Osteocyte (in vitro differentiated cells): ENCODE results near the gene PTPRK. TPM values are rescaled to one million over a fixed set of nuclear protein-coding genes. Genes with fewer than 3 reads are reported as not detected.

Source experiments
- DNase-seq: peaks from one replicate; pipeline ENCODE4 v3.0.0; 2021; ENCODE audit warnings: mixed read lengths; ENCODE audit not compliant: unreplicated experiment; ENCODE audit errors: extremely low spot score
- H3K27ac Mint-ChIP-seq: one replicate; pipeline ENCODE4 v1.8.0; 2021; ENCODE audit warnings: mild to moderate bottlenecking, mixed read lengths; ENCODE audit not compliant: unreplicated experiment
- H3K27me3 Mint-ChIP-seq: one replicate; pipeline ENCODE4 v1.8.0; 2021; ENCODE audit warnings: mixed read lengths; ENCODE audit not compliant: unreplicated experiment
- H3K36me3 Mint-ChIP-seq: one replicate; pipeline ENCODE4 v1.8.0; 2021; ENCODE audit warnings: mixed read lengths; ENCODE audit not compliant: unreplicated experiment
- H3K4me1 Mint-ChIP-seq: one replicate; pipeline ENCODE4 v1.8.0; 2021; ENCODE audit warnings: mixed read lengths; ENCODE audit not compliant: unreplicated experiment
- H3K4me3 Mint-ChIP-seq: one replicate; pipeline ENCODE4 v1.8.0; 2021; ENCODE audit warnings: mild to moderate bottlenecking, moderate library complexity, mixed read lengths; ENCODE audit not compliant: unreplicated experiment
- H3K9me3 Mint-ChIP-seq: one replicate; pipeline ENCODE4 v1.8.0; 2021; ENCODE audit warnings: mixed read lengths; ENCODE audit not compliant: unreplicated experiment
- CTCF ChIP-seq: fragments of 200-600 bp; sonication (generic); IDR thresholded peaks from 2 replicates; pipeline ENCODE4 v1.5.0; 2021; ENCODE audit warnings: antibody characterized with exemption, mild to moderate bottlenecking, moderate library complexity
- total RNA-seq: library from RNA; stranded (reverse); gene quantifications from 2 replicates; pipeline ENCODE4 v1.2.1, GENCODE V29; 2021

Gene PTPRK
- total RNA-seq, 1 donor from 2014 or later, result 130 TPM

- Mint-ChIP-seq H3K27me3 (no peaks in the 10 kb centered on the region), H3K36me3 (peaks cover 3% of the 10 kb centered on the region), H3K4me1 (no peaks in the 10 kb centered on the region), H3K27ac (no peak overlapping the region), H3K9me3 (peaks cover 10% of the 10 kb centered on the region), H3K4me3 (no peak overlapping the region)
- DNase-seq, result no peak
- no peak for TF ChIP-seq CTCF
These were observed 598.4 kb downstream of the PTPRK start for GRCh38 chr6:127921982-127922381.

GRCh38 chr6:127920804-127921203 is 599.6 kb downstream of the PTPRK start:
- no peak for DNase-seq
- H3K36me3 Mint-ChIP-seq, result peaks cover 1% of the 10 kb centered on the region
- no peak overlapping the region for H3K27ac Mint-ChIP-seq
- H3K4me1 Mint-ChIP-seq, result no peaks in the 10 kb centered on the region
- no peak overlapping the region for H3K4me3 Mint-ChIP-seq
- H3K27me3 Mint-ChIP-seq, result no peaks in the 10 kb centered on the region
- H3K9me3 Mint-ChIP-seq, result peaks cover 6% of the 10 kb centered on the region
- no peak for TF ChIP-seq CTCF
